Ovary (tissue), 3 donors: ENCODE measurements around the gene ZNF790.

Experiments
- CTCF ChIP-seq, 3 donors: fragments of 450-650 bp in 2 of 3; fragments of 200-600 bp in 1 of 3; IDR thresholded peaks; one replicate each; pipeline versions ENCODE4 v1.5.1 to v1.8.0; 2016 to 2022; ENCODE audit warnings: antibody characterized with exemption in 3 of 3, mild to moderate bottlenecking in 1 of 3
- EP300 ChIP-seq: sonication (generic); formaldehyde crosslinking; IDR thresholded peaks from one replicate; pipeline ENCODE4 v1.6.1; 2017; ENCODE audit warnings: antibody characterized with exemption
- POLR2A ChIP-seq: fragments of 450-650 bp; IDR thresholded peaks from one replicate; pipeline ENCODE4 v1.6.1; 2017; ENCODE audit warnings: antibody characterized with exemption, mild to moderate bottlenecking, moderate library complexity
- donor health status: DM: no; HTN: no; CAD: no.

GRCh38 chr19:36797786-36798108 is 40.4 kb downstream of the ZNF790 start:
- TF ChIP-seq EP300 (no peak), CTCF (IDR thresholded peaks at IDR 0.05) (no peak), POLR2A (no peak)
